Epithelial cell of esophagus (primary cell): ENCODE measurements around the gene WNT16.
A peak's percentile ranks its signal among the peaks of the same experiment; 100 is the strongest.

Experiments
- DNase-seq: peaks from one replicate; pipeline ENCODE4 v3.0.0; 2010; ENCODE audit warnings: low read depth
- H3K4me3 ChIP-seq: 2 replicates; pipeline ENCODE4 v1.5.1; 2011; ENCODE audit warnings: mild to moderate bottlenecking, low read length, control low read depth
- CTCF ChIP-seq: IDR thresholded peaks from 2 replicates; pipeline ENCODE4 v1.5.1; 2011; ENCODE audit warnings: low read depth, mild to moderate bottlenecking, low read length, control low read depth, inconsistent platforms; ENCODE audit not compliant: insufficient read depth; ENCODE audit errors: missing control alignments

WNT16 gene

GRCh38 chr7:121327671-121328070, 1.1 kb upstream of the WNT16 start:
- TF ChIP-seq CTCF: no peak
- no peak overlapping the region for H3K4me3 ChIP-seq
- DNase-seq: no peak

- DNase-seq: peak; percentile 51
- peak overlapping the region; percentile 32 for H3K4me3 ChIP-seq
- peak; percentile 38 for TF ChIP-seq CTCF
Observed at GRCh38 chr7:121329191-121330052, 622 bp downstream of the WNT16 start.

GRCh38 chr7:121330053-121330833, 1.4 kb downstream of the WNT16 start:
- peak overlapping the region; percentile 32 for H3K4me3 ChIP-seq
- TF ChIP-seq CTCF: no peak
- no peak for DNase-seq

- DNase-seq: no peak
- no peak overlapping the region for H3K4me3 ChIP-seq
- no peak for TF ChIP-seq CTCF
Observed at GRCh38 chr7:121331048-121331447, 2.2 kb downstream of the WNT16 start.

- no peak for DNase-seq
- no peak for TF ChIP-seq CTCF
- H3K4me3 ChIP-seq: no peak overlapping the region
Observed at GRCh38 chr7:121331574-121331973, 2.8 kb downstream of the WNT16 start.

- no peak for DNase-seq
- TF ChIP-seq CTCF: no peak
- H3K4me3 ChIP-seq: no peak overlapping the region
Observed at GRCh38 chr7:121334376-121334775, 5.6 kb downstream of the WNT16 start.
